DMS 273 treated with DMSO at 0.1 percent for 48 hours (cell line): ENCODE data around the gene PTPN6.

Source experiments
- DNase-seq: peaks from one replicate; lab custom pipeline; 2025; lab: John Stamatoyannopoulos, UW

PTPN6 gene

GRCh38 chr12:6956021-6956727 lies 5.0 kb downstream of the PTPN6 start:
- no peak for DNase-seq

- no peak for DNase-seq
Observed at GRCh38 chr12:6957151-6957701, 6.1 kb downstream of the PTPN6 start.

GRCh38 chr12:6957741-6958608 lies 6.8 kb downstream of the PTPN6 start:
- no peak for DNase-seq

GRCh38 chr12:6958609-6959057 lies 7.5 kb downstream of the PTPN6 start:
- DNase-seq, result no peak

GRCh38 chr12:6959058-6959804 lies 8.1 kb downstream of the PTPN6 start:
- DNase-seq, result no peak

GRCh38 chr12:6959805-6960592 lies 8.8 kb downstream of the PTPN6 start:
- DNase-seq, result no peak

- DNase-seq, result no peak
Observed at GRCh38 chr12:6960593-6961277, 9.6 kb downstream of the PTPN6 start.

GRCh38 chr12:6961278-6961694 lies 10.1 kb downstream of the PTPN6 start:
- no peak for DNase-seq

- DNase-seq, result no peak
Observed at GRCh38 chr12:6961695-6962284, 10.6 kb downstream of the PTPN6 start.

- no peak for DNase-seq
Observed at GRCh38 chr12:6962285-6963015, 11.3 kb downstream of the PTPN6 start.

GRCh38 chr12:6963016-6963731 lies 12.0 kb downstream of the PTPN6 start:
- no peak for DNase-seq

GRCh38 chr12:6963791-6964413 lies 12.7 kb downstream of the PTPN6 start:
- DNase-seq, result no peak

- no peak for DNase-seq
Observed at GRCh38 chr12:6964605-6965025, 13.5 kb downstream of the PTPN6 start.

- peak; percentile 57 for DNase-seq
Observed at GRCh38 chr12:6965026-6965661, 14.0 kb downstream of the PTPN6 start.

- peak; percentile 14 for DNase-seq
Observed at GRCh38 chr12:6965714-6966113, 14.6 kb downstream of the PTPN6 start.

GRCh38 chr12:6966351-6966750 lies 15.2 kb downstream of the PTPN6 start:
- no peak for DNase-seq

- no peak for DNase-seq
Observed at GRCh38 chr12:6967651-6968100, 16.5 kb downstream of the PTPN6 start.

- DNase-seq, result no peak
Observed at GRCh38 chr12:6968426-6968825, 17.3 kb downstream of the PTPN6 start.
